DND-41 (cell line): ENCODE results near the gene FZD8.

Experiments
- CTCF ChIP-seq: IDR thresholded peaks from 2 replicates; pipeline ENCODE4 v1.5.1; 2012; ENCODE audit warnings: borderline replicate concordance, low read length, moderate library complexity, mild to moderate bottlenecking; ENCODE audit not compliant: poor library complexity, severe bottlenecking; ENCODE audit errors: extremely low read depth
- EZH2 ChIP-seq: IDR thresholded peaks from 3 replicates; pipeline ENCODE4 v1.6.1; 2012; ENCODE audit warnings: borderline replicate concordance, low read depth, mild to moderate bottlenecking, moderate library complexity, low read length, inconsistent platforms; ENCODE audit not compliant: severe bottlenecking

- TF ChIP-seq CTCF = no peak
- no peak for TF ChIP-seq EZH2
Observed at GRCh38 chr10:35631404-35631803, 10.7 kb downstream of the FZD8 start.
